Globus pallidus (tissue), 1 donor: ENCODE results near the gene YJU2.
A peak's percentile ranks its signal among the peaks of the same experiment; 100 is the strongest.
"Not testable (repeated sequence)": the region's sequence is repeated elsewhere in the genome, so short reads cannot be mapped to it uniquely, and the experiment has no call there.

Experiments used
- DNase-seq: peaks from one replicate; pipeline ENCODE4 v3.0.0-alpha.2; 2015; ENCODE audit warnings: low spot score

Gene YJU2

DNA sequence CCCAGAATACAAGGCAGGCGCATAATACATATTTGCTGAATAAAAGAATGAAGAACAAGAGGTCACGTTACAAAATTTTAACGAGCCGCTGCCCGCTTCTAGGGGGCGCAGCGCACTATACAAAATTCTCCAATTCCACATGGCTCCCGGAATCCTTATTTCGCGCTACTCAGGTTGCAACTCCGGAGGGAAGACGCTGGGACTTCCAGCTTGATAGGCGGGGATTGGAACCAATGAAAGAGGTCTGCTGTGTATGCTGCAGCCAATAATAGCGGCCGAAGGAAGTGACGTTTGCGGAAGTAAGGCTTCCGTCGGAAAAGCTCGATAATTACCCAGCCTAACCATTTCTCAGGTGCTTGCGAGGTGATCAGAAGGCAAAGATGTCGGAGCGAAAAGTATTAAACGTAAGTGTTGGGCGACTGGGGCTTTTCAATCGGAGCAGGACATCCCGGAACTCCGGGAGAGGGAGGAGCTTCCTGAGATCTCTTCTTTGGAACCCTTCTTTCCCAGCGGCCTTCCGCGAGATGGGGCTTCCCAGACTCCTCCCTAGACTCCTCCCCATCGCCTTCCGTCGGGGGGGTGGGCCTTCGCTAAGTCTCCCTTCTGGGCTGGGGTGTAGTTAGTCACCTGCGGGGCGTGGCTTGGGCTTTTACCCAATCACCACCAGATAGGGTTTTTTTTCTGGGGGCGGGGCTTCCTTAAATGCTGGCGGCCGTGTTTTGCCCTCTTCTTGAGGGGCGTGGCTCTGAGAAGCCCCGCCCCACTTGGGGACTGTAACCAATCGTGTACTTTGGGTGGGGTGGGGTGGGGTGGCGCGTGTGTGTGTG lies at the start of gene YJU2:
YJU2 (plus strand) TSS at position 314 of the 827 bp plus-strand sequence; CDS start at position 381, 67 bp downstream.
- peak; percentile 96 for DNase-seq

DNA sequence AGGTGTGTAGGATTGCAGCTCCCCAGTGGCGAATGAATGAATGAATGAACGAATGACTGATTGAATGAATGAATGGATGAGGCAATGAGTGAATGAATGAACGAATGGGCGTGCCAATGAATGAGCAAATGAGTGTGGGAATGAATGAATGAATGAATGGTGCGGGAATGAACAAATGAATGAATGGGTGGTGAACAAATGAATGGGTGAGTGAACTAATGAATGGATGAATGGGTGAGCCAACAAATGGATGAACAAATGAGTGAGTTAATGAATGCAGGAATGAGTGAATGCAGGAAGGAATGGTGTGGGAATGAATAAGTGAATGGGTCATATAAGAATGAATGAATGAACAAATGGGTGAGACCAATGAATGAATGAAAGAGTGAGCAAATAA lies 49.7 kb upstream of the YJU2 start:
- no peak for DNase-seq

DNA sequence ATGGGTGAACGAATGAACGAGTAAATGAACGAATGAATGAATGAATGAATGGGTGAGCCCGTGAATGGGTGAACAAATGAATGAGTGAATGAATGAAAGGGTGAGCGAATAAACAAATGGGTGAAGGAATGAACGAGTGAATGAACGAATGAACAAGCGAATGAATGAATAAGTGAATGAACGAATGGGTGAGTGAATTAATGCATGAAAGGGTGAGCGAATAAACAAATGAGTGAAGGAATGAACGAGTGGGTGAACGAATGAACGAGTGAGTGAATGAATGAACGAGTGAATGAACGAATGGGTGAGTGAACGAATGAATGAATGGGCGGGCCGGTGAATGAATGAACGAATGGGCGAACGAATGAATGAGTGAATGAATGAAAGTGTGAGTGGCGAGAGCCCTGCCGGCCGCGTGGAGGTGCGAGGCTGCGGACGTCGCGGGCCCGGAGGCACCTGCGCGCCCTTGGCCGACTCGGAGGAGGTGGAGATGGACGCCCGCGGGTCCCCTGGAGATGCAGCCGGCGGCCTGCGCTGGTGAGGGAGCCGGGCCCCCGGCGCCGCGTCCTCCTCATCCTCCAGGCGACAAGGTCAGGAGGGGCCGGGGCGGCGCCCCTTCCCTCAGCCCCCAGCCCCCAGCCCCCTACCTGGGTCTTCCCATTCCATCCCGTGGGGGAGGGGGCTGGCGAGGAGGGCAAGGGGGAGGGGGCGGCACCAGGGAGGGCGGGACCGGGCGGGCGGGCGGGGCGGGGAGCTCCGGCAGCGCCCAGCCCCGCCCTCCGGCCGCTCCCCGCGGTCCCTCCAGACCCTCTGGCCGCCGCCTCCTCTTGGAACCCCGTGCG lies 49.0 kb upstream of the YJU2 start:
- DNase-seq = no peak

DNA sequence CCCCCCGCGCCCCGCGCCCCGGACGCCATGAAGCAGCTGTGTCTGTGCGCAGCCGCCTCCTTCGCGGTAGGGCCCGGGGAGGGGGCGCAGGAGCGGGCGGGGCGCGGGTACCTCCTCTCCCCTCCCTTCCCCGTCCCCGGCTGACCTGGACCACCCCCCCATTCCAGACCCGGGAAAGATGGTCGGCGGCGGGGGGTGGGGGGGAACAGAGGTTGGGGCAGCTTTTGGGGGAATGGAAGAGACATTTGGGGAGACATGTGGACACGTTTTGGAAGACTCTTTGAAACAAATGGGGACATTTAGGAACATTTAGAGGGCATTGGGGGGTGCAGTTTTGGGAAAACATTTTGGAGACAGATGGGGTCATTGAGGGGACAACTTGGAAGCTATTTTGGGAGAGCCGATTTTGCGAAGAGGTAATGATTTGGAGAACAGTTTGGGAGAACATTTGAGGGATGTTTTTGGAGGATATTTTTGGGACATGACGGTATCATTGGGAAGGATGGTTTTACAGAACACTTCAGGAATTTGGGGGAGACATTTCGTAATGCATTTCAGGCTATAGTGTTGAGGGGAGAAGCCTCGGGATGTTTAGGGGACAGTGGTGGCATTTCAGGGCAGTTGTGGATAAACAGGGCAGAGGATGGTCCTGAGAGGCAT lies 48.3 kb upstream of the YJU2 start:
- no peak for DNase-seq

DNA sequence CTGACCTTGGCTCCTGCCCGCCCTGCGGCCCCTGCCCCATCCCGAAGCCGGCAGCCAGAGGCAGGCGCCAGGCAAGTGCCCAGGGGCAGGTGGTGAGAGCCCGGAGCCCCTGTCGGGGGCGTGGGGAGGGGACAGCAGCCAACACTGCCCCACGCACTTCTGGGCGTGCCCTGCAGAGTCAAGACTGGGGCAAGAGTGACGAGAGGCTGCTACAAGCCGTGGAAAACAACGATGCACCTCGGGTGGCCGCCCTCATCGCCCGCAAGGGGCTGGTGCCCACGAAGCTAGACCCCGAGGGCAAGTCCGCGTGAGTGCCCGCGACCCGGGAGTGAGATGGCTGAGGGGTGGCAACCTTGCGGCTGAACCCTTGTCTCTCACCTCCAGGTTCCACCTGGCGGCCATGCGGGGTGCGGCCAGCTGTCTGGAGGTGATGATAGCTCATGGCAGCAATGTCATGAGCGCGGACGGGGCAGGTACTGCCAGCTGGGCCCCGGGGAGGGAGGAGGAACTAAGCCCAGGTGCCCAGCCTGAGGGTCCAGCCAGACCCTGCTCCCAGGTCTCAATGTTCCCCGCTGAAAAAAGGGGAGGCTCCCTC lies 47.1 kb upstream of the YJU2 start:
- DNase-seq = no peak

DNA sequence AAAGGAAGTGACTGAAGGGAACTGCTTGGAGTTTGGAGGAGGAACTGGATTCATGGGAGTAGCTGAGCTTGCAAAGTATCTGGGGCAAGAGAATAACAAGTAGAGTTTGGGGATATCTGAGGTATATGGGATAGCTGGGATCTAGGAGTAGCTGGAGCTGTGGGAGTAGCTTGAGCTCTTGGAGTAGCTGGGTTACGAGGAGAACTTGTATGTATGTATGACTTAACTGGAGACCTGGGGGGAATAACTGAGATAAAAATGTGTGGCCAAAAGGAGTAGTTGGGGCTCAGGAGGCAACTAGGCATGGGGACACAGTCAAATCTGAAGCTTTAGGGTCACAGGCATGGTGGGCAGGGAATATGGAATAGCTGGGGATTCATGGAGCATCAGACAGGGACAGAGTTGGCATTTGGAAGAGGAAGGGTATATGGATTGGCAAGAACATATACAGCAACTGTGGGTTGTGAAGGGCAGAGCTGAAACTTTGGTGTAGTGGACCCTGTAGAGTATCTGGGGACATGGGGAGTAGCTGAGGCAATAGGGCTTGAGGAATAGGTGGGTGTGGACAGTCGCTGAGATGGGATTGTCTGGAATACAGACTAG lies 45.8 kb upstream of the YJU2 start:
- DNase-seq = no peak

DNA sequence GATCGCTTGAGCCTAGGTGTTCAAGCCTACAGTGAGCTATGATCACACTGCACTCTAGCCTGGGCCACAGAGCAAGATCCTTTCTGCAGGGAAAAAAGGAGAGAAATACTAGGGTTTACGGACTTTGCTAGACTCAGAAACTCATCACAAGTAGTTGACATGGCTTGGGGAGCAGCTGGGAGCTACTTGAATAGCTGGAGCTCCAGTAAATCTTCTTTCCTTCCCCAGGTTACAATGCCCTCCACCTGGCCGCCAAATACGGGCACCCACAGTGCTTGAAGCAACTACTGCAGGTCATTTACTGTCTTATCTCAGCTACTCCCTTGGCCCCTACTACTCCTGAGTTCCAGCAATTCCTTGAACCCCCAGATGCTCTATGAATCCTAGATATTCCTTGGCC lies 45.1 kb upstream of the YJU2 start:
- DNase-seq = no peak

DNA sequence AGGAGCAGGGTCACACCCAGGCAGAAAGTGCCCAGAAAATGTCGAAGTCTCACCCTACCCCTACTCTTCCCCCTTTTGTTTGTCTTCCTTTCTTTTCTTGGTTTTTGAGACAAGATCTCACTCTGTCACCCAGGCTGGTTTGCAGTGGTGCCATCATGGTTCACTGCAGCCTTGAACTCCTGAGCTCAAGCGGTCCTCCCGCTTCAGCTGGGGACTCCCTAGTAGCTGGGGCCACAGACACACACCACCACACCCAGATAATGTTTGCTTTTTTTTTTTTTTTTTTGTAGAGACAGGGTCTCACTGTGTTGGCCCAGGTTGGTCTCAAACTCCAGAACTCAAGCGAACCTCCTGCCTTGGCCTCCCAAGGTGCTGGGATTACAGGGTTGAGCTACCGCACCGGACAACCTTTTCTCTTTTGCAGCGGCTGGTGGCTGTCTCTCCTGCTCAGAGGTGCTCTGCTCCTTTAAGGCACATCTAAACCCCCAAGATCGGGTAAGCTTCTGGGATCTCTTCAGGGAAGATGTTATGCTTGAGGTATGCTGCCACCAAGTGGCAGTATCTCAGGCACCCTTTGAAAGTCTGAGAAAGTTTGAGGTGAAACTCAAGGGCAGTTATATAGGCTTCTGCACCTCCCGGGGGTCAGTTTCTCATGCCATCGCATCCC lies 39.9 kb upstream of the YJU2 start:
- DNase-seq = no peak

DNA sequence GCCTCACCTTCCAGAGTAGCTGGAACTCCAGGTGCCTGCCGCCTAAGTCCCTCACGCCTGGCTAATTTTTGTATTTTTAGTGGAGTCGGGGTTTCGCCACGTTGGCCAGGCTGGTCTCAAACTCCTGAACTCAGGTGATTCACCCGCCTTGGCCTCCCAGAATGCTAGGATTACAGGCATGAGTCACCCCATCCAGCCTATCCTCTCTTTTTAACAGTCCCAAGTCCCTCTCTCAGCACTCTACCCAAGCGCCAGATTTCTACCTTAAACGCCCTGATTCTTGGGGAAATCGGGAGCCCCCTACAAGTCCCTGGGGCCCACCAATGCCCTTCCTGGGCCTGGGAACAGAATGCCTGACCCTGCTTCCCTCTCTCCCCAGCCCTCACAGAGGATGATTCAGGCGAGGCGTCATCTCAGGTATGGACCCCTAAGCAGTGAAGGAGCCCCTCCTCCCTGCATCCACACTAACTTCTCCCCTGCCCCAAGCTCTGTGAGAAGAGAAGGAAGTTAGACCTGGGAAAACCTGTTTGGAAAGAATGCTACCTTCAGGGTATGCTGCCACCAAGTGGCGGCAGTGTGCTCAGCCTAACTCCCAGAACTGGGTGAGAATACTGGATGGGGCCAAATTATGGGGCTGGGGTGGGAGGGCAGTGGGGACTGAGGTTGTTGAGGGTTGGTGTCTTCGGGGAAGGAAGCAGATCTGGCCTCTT lies 38.3 kb upstream of the YJU2 start:
- no peak for DNase-seq

DNA sequence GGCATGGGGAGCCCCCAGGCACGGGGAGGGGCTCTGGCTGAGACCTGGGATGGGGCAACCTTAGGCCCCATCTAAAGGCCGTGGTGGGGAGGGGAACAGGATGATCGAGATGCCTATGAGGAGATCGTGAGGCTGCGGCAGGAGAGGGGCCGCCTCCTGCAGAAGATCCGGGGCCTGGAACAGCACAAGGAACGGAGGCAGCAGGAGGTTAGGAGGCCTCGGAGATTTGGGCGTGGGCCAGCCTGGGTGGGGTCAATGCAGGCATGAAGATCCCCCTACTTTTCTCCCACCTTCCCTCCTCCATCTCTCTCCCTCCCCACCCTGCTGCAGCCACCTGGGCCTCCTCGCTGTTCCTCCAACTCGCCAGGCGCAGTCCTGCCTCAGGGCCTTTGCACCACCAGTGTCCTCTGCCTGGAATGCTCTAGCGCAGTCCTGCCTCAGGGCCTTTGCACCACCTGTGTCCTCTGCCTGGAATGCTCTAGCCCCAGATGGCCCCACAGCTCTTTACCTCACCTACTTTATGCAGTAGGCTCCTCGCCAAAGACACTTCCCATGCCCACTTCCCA lies 36.6 kb upstream of the YJU2 start:
- no peak for DNase-seq

DNA sequence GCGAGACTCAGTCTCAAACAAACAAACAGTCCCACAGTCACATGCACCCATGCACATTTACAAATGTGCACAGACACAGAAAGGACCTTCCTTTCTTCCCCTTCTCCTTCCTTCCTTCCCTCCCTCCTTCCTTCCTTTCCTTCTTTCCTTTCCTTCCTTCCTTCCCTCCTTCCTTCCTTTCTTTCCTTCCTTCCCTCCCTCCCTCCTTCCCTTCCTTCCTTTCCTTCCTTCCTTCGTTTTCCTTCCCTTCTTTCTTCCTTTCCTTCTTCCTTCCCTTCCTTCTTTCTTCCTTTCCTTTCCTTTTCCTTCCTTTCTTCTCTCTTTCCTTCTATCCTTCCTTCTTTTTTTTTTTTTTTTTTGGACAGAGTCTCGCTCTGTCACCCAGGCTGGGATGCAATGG lies 33.8 kb upstream of the YJU2 start:
- DNase-seq = no peak

DNA sequence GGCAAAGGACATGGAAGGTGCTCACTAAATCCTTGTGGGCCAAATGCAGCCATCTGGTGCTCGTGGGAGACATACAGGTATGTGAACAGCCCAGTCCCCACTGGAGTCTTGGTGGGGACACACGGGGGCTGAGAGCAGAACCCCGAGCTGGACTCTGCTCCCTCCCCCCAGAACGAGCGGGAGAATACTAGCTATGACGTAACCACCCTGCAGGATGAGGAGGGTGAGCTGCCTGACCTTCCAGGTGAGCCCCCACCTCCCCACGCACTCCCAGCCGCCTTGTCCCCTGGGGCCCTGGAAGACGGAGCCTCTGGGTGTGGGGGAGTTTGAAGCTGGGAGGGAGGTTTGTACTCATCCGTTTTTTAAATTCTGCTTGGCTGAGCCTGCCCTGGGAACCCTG lies 31.1 kb upstream of the YJU2 start:
- no peak for DNase-seq

DNA sequence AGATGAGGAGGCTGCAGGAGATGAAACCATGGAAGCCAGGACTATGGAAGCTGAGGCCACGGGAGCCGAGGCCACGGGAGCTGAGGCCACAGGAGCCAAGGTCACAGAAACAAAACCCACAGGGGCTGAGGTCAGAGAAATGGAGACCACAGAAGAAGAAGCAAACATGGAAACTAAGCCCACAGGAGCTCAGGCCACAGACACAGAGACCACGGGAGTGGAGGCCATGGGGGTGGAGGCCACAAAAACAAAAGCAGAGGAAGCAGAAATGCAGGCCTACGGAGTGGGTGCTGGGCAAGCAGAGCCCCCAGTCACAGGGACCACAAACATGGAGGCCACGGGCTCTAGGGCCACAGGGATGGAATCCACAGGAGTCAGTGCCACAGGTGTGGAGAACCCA lies 30.0 kb upstream of the YJU2 start:
- DNase-seq = no peak

DNA sequence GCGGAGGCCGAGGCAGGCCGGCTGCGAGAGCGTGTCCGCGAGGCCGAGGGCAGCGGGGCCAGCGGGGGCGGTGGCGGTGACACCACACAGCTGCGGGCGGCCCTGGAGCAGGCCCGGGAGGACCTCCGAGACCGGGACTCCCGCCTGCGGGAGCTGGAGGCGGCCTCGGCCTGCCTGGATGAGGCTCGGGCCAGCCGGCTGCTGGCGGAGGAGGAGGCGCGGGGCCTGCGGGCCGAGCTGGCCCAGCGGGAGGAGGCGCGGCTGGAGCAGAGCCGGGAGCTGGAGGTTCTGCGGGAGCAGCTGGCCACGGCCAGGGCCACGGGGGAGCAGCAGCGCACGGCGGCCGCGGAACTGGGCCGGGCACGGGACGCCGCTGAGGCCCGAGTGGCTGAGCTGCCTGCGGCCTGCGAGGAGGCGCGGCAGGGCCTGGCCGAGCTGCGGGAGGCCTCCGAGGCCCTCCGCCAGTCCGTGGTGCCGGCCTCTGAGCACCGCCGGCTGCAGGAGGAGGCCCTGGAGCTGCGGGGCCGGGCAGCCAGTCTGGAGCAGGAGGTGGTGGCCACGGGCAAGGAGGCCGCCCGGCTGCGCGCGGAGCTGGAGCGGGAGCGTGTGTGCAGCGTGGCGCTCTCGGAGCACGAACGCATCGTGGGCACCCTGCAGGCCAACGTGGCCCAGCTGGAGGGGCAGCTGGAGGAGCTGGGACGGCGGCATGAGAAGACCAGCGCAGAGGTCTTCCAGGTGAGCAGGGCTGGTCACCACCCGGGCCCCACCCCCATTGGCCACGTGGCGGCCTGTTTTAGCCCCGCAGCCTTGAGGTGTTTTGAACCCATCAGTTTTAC lies 29.2 kb upstream of the YJU2 start:
- DNase-seq = no peak

DNA sequence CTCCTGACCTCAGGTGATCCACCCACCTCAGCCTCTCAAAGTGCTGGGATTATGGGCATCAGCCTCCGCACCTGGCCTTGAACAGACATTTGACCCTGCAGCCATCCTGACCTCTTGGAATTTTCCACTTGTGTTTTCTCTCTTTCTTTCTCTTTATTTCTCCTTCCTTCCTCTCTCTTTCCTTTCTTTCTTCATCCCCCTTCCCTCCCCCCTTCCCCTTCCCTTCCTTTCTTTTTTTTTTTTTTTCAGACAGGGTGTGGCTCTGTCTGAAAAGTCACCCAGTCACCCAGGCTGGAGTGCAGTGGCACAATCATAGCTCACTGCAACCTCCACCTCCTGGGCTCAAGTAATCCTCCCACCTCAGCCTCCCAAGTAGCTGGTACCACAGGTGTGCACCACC lies 28.4 kb upstream of the YJU2 start:
- not testable (repeated sequence) for DNase-seq

DNA sequence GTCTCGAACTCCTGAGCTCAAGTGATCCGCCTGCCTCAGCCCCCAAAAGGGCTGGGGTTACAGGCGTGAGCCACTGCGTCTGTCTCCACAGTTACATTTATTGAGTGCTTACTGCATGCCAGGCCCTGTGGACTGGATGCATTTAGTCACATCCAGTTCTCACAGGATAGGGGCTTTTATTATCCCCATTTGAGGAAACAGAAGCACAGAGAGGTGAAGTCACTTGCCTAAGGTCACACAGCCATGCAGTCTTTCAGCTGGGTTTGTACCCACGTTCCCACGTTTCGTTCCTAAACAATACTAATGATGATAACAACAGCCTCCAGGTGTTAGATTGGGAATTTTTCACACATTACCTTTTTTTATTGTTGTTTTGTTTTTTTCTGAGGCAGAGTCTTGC lies 26.7 kb upstream of the YJU2 start:
- DNase-seq = no peak

DNA sequence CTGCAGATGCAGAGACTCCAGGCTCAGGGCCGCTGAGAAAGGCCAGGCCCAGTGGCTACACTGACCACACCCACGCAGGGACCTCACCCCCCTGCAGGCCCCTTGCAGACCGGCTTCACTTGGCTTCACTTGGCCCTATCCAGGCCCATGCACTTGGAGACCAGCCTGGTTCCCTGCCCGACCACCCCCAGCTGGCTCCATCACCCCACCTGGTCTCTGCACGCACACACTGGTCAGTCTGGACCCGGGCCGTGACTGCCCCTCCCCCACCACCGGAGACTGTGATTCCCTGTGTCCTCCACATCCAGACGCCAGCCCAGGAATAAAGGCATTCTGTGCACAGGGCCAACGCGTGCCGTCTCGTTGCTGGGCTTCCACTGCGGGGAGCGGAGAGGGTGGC lies 22.4 kb upstream of the YJU2 start:
- DNase-seq = no peak

DNA sequence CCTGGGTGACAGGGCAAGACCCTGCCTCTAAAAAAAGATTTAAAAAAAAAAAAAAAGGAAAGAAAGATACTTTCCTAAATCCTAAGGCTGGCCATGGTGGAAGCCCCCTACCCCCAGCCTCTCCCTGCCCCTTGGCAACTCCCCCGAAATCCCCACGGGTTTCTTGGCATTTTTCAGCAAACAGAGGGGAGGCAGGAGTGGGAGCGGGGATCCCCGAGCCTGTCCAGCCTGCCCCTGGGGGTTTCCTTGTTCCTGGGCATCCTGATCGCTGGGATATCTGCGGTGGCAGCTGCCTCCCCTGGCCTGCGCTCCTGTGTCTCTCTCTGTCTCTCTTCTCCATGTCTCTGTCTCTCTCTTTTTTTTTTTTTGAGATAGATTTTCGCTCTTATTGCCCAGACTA lies 21.0 kb upstream of the YJU2 start:
- DNase-seq = no peak

DNA sequence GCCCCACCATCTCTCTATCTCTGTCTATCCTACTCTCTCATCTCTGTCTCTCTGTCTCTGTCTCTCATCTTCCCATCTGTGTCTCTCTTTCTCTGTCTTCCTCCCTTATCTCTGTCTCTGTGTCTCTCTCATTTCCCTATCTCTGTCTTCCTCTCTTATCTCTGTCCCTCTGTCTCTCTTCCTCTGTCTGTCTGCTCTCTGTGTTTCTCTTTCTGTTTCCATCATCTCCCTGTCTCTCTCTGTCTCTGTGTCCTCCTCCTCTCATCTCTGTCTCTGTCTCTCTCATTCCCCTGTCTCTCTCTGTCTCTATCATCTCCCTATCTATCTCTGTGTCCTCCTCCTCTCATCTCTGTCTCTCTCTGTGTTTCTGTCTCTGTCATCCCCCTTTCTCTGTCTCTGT lies 19.1 kb upstream of the YJU2 start:
- DNase-seq = no peak

DNA sequence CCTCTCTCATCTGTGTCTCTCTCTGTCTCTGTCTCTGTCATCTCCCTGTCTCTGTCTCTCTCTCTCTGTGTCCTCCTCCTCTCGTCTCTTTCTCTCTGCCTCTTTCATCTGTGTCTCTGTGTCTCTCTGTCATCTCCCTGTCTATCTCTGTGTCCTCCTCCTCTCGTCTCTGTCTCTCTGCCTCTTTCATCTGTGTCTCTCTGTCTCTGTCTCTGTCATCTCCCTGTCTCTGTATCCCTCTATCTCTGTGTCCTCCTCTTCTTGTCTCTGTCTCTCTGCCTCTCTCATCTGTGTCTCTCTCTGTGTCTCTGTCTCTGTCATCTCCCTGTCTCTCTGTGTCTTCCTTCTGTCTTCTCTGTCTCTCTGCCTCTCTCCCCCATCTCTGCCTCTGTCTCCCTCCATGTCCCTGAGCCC lies 18.1 kb upstream of the YJU2 start:
- DNase-seq = no peak
